Neural crest cell (in vitro differentiated cells): ENCODE results near the gene PDE11A. TPM values are rescaled to one million over a fixed set of nuclear protein-coding genes. Genes with fewer than 3 reads are reported as not detected.

Experiments
- DNase-seq: peaks from one replicate; pipeline ENCODE4 v3.0.0; 2021; ENCODE audit warnings: low read depth, mixed read lengths, low spot score
- H3K27ac Mint-ChIP-seq: one replicate; pipeline ENCODE4 v1.8.0; 2021; ENCODE audit warnings: mild to moderate bottlenecking, mixed read lengths; ENCODE audit not compliant: unreplicated experiment
- H3K27me3 Mint-ChIP-seq: 2 replicates; pipeline ENCODE4 v1.8.0; 2021; ENCODE audit warnings: low read depth, mild to moderate bottlenecking, mixed read lengths
- H3K36me3 Mint-ChIP-seq: 2 replicates; pipeline ENCODE4 v1.8.0; 2021; ENCODE audit warnings: low read depth, mild to moderate bottlenecking, mixed read lengths
- H3K4me1 Mint-ChIP-seq: 2 replicates; pipeline ENCODE4 v1.8.0; 2021; ENCODE audit warnings: mixed read lengths
- H3K4me3 Mint-ChIP-seq: one replicate; pipeline ENCODE4 v1.8.0; 2021; ENCODE audit warnings: mild to moderate bottlenecking, mixed read lengths
- H3K9me3 Mint-ChIP-seq: 2 replicates; pipeline ENCODE4 v1.8.0; 2021; ENCODE audit warnings: mixed read lengths
- CTCF ChIP-seq: fragments of 200-600 bp; sonication (generic); conservative IDR thresholded peaks from 2 replicates; pipeline ENCODE4 v1.5.0; 2021; ENCODE audit warnings: antibody characterized with exemption, mild to moderate bottlenecking
- total RNA-seq: library from RNA; stranded (reverse); gene quantifications from 2 replicates; pipeline ENCODE4 v1.2.1, GENCODE V29; 2021

Gene PDE11A
- total RNA-seq, 1 donor from 2014 or later, result 0.28 TPM

- no peak for DNase-seq
- Mint-ChIP-seq H3K36me3 (no peaks in the 10 kb centered on the region), H3K4me1 (peaks cover 18% of the 10 kb centered on the region), H3K4me3 (no peak overlapping the region), H3K27me3 (peaks cover 2% of the 10 kb centered on the region), H3K27ac (no peak overlapping the region), H3K9me3 (no peaks in the 10 kb centered on the region)
- no peak for TF ChIP-seq CTCF
These were observed 393.6 kb downstream of the PDE11A start for GRCh38 chr2:177678939-177679338.

- DNase-seq, result no peak
- Mint-ChIP-seq H3K27ac (no peak overlapping the region), H3K27me3 (peaks cover 2% of the 10 kb centered on the region), H3K4me3 (no peak overlapping the region), H3K4me1 (peaks cover 29% of the 10 kb centered on the region), H3K9me3 (no peaks in the 10 kb centered on the region), H3K36me3 (no peaks in the 10 kb centered on the region)
- TF ChIP-seq CTCF, result no peak
These were observed 395.9 kb downstream of the PDE11A start for GRCh38 chr2:177676636-177677035.

DNA sequence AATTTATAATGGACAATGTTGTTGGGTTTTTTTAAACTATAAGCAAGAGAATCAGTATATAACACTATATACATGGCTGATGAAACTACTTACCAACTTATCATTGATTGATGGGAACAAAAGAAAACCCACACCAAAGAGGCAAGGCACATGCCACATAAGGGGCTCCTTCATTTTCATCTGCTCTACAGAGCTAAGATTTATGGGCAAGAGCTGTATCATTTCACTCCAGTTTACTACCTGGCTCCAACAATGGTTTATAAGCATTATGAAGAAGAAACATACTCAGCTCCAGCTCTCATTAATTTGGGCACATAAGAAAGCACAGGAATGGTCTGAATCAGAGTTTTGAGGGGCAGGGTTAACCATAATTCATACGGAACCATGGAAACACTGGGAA is 396.8 kb downstream of the PDE11A start:
- TF ChIP-seq CTCF, result no peak
- no peak for DNase-seq
- H3K36me3 Mint-ChIP-seq, result no peaks in the 10 kb centered on the region
- H3K4me1 Mint-ChIP-seq, result peaks cover 37% of the 10 kb centered on the region
- peaks cover 2% of the 10 kb centered on the region for H3K27me3 Mint-ChIP-seq
- H3K27ac Mint-ChIP-seq, result peak overlapping the region; percentile 45
- H3K4me3 Mint-ChIP-seq, result peak overlapping the region; percentile 51
- H3K9me3 Mint-ChIP-seq, result no peaks in the 10 kb centered on the region

GRCh38 chr2:177675350-177675821 is 397.2 kb downstream of the PDE11A start:
- Mint-ChIP-seq H3K27ac (peak overlapping the region; percentile 45), H3K4me3 (peak overlapping the region; percentile 51), H3K9me3 (no peaks in the 10 kb centered on the region), H3K27me3 (peaks cover 2% of the 10 kb centered on the region), H3K36me3 (no peaks in the 10 kb centered on the region), H3K4me1 (peaks cover 41% of the 10 kb centered on the region)
- no peak for TF ChIP-seq CTCF
- DNase-seq, result no peak

GRCh38 chr2:177673602-177674595 is 398.7 kb downstream of the PDE11A start:
- H3K27me3 Mint-ChIP-seq, result peaks cover 2% of the 10 kb centered on the region
- H3K4me1 Mint-ChIP-seq, result peaks cover 52% of the 10 kb centered on the region
- peak; percentile 23 for TF ChIP-seq CTCF
- no peak for DNase-seq
- no peaks in the 10 kb centered on the region for H3K36me3 Mint-ChIP-seq
- no peak overlapping the region for H3K4me3 Mint-ChIP-seq
- H3K9me3 Mint-ChIP-seq, result no peaks in the 10 kb centered on the region
- no peak overlapping the region for H3K27ac Mint-ChIP-seq
